ENCODE measurements around the gene CCDC177. TPM values are rescaled to one million over a fixed set of nuclear protein-coding genes. Genes with fewer than 3 reads are reported as not detected.

CCDC177 gene
- total RNA-seq, 2 experiments from 2014 or later, result not detected

DNA sequence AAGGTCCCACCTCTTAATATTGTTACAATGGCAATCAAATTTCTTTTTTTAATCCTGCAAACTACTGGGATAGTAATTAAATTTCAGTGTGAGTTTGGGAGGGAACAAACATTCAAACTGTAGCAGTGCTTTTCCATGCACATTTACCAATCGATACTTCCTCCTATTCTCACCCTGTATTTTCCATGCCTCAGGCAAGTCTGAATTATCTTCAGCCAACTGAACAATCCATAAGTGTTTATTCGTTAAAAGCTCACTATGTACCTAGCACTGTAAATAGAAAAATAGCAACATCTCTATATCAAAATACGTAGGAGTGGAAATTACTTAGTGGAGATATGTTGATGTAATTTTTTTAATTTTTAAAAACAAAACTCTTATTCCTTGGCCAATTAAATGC is 43.5 kb downstream of the CCDC177 start:
- H3K9me3 Mint-ChIP-seq, result no peaks in the 10 kb centered on the region
- no peaks in the 10 kb centered on the region for H3K4me1 Mint-ChIP-seq (ENCODE audit: low read depth)
- peaks cover 12% of the 10 kb centered on the region for H3K27me3 Mint-ChIP-seq
- ChIA-PET CTCF (interaction anchor here (2.0 kb wide), 1 partner anchor 17 kb away, joined by 6 read pairs; no protein-coding TSS in a partner anchor), POLR2A (no interaction called here)
- ATAC-seq (no peak), DNase-seq (no peak)
- TF ChIP-seq, protein P1, sequence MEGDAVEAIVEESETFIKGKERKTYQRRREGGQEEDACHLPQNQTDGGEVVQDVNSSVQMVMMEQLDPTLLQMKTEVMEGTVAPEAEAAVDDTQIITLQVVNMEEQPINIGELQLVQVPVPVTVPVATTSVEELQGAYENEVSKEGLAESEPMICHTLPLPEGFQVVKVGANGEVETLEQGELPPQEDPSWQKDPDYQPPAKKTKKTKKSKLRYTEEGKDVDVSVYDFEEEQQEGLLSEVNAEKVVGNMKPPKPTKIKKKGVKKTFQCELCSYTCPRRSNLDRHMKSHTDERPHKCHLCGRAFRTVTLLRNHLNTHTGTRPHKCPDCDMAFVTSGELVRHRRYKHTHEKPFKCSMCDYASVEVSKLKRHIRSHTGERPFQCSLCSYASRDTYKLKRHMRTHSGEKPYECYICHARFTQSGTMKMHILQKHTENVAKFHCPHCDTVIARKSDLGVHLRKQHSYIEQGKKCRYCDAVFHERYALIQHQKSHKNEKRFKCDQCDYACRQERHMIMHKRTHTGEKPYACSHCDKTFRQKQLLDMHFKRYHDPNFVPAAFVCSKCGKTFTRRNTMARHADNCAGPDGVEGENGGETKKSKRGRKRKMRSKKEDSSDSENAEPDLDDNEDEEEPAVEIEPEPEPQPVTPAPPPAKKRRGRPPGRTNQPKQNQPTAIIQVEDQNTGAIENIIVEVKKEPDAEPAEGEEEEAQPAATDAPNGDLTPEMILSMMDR (IDR thresholded peaks at IDR 0.05), result no peak
- no peak overlapping the region for H3K4me3 Mint-ChIP-seq
- intact Hi-C loops (cut with micrococcal nuclease), result no loop called here
- no peaks in the 10 kb centered on the region for H3K36me3 Mint-ChIP-seq (ENCODE audit: low read depth)
- no peak overlapping the region for H3K27ac Mint-ChIP-seq

DNA sequence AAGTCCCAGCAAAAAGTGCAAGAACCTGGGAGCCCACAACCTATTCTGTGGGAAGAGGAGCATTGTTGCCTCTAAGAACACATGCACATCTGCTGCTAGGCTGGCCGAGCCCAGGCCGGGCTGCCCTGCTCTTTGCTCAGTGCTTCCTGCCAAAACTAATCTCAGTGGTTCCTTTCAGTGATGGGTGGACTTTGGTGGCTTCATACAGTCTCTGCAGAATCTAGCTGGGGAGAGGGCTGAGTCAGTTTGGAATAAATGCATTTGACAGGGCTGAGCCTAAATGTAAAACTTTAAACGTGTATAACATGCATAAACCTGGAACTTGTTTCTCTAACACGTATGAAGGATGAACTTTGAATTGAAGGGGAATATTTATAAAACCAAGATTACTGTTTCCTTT is 44.6 kb downstream of the CCDC177 start:
- H3K27ac Mint-ChIP-seq, result no peak overlapping the region
- ChIA-PET CTCF (interaction anchor here (1.0 kb wide), 1 partner anchor 18 kb away, joined by 6 read pairs; no protein-coding TSS in a partner anchor), POLR2A (no interaction called here)

DNA sequence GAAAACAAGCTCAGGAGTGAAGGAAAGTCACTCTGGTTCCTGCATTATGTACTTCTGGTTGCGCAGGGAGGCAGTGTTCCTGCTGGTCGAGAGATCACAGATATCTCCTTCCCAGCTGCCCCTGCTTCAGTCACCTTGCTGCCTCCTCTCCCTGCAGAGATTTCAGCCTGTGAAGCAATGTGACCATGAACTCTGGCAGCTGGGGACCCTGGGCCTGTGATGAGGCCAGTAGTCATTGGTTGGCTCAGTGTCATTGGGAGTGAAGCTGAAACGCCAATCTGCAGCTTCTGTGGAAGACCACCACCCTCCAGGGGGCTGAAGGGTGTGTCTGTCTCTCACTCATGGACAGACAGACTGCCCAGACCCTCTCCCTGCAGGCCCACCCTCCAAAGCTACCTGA is 45.1 kb downstream of the CCDC177 start:
- H3K4me3 Mint-ChIP-seq, result no peak overlapping the region
- TF ChIP-seq, protein P1 (IDR thresholded peaks at IDR 0.05), result no peak
- peaks cover 6% of the 10 kb centered on the region for H3K27me3 Mint-ChIP-seq
- no peaks in the 10 kb centered on the region for H3K36me3 Mint-ChIP-seq (ENCODE audit: low read depth)
- no peaks in the 10 kb centered on the region for H3K9me3 Mint-ChIP-seq
- no peak overlapping the region for H3K27ac Mint-ChIP-seq
- ChIA-PET POLR2A (interaction anchor here (0.6 kb wide), 1 partner anchor 34 kb away, joined by 4 read pairs; no protein-coding TSS in a partner anchor), CTCF (interaction anchor here (1.0 to 1.2 kb wide), 3 partner anchors 10 to 46 kb away, joined by 3 to 6 read pairs (median 4); no protein-coding TSS in a partner anchor)
- H3K4me1 Mint-ChIP-seq (ENCODE audit: low read depth), result no peaks in the 10 kb centered on the region
- DNase-seq, result no peak
- no peak for ATAC-seq
- intact Hi-C loops (cut with micrococcal nuclease), result no loop called here

More for the DNA sequence above, 44.6 kb downstream of the CCDC177 start:
- Mint-ChIP-seq H3K4me1 (ENCODE audit: low read depth) (no peaks in the 10 kb centered on the region), H3K9me3 (no peaks in the 10 kb centered on the region), H3K4me3 (no peak overlapping the region), H3K27me3 (peaks cover 9% of the 10 kb centered on the region), H3K36me3 (ENCODE audit: low read depth) (no peaks in the 10 kb centered on the region)
- DNase-seq (no peak), ATAC-seq (no peak)
- TF ChIP-seq, protein P1 (IDR thresholded peaks at IDR 0.05), result no peak
- intact Hi-C loops (cut with micrococcal nuclease), result no loop called here

DNA sequence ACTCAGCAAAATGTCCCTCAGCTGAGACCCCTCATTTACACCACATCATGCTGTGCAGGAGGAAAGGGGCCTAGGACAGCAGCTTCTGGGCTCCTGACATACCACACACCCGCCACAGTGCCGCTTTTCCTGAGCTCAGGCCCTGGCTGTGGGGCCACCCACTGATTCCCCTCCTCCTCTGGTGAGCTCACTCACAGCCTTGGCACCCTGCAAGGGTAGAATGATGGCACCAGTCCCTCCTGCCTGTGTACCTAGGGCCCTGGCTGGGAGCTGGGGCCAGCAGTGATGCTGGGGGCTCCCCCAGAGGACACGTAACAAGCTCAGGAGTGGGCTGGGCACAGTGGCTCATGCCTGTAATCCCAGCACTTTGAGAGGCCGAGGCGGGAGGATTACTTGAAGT is 45.7 kb downstream of the CCDC177 start:
- ChIA-PET POLR2A (interaction anchor here (0.6 kb wide), 1 partner anchor 35 kb away, joined by 4 read pairs; no protein-coding TSS in a partner anchor), CTCF (interaction anchor here (1.0 to 1.2 kb wide), 3 partner anchors 10 to 46 kb away, joined by 3 to 6 read pairs (median 4); no protein-coding TSS in a partner anchor)
- no peaks in the 10 kb centered on the region for H3K9me3 Mint-ChIP-seq
- H3K27ac Mint-ChIP-seq, result no peak overlapping the region
- H3K27me3 Mint-ChIP-seq, result peaks cover 6% of the 10 kb centered on the region
- H3K4me1 Mint-ChIP-seq (ENCODE audit: low read depth), result no peaks in the 10 kb centered on the region
- ATAC-seq, result no peak
- intact Hi-C loops (cut with micrococcal nuclease), result no loop called here
- no peak overlapping the region for H3K4me3 Mint-ChIP-seq
- no peaks in the 10 kb centered on the region for H3K36me3 Mint-ChIP-seq (ENCODE audit: low read depth)
- DNase-seq, result no peak
- TF ChIP-seq, protein P1 (IDR thresholded peaks at IDR 0.05), result no peak

DNA sequence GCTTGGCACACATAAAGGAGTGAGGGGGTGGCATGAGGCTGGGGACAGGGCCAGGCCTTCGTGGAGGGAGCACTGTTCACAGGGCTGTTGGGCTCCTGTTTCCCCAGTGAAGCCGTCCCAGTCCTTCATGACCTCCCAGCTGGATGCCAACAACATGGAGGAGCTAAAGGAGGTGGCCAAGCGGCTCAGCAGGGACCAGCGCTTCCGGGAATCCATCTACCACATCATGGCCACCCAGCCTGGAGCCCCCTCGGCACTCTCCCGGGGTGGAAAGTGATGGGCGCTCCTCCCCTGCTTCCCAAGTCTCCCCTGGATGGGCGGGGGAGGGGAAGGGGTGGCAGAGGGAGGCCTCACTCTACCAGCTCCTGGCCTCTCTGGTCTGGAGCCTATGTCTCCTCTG is 46.5 kb downstream of the CCDC177 start:
- intact Hi-C loops (cut with micrococcal nuclease), result no loop called here
- CTCF ChIA-PET, result interaction anchor here (0.9 to 1.1 kb wide), 2 partner anchors 9 to 17 kb away, joined by 3 to 4 read pairs; no protein-coding TSS in a partner anchor
- Mint-ChIP-seq H3K4me1 (ENCODE audit: low read depth) (no peaks in the 10 kb centered on the region), H3K9me3 (no peaks in the 10 kb centered on the region), H3K27me3 (peaks cover 4% of the 10 kb centered on the region), H3K4me3 (no peak overlapping the region), H3K27ac (no peak overlapping the region), H3K36me3 (ENCODE audit: low read depth) (no peaks in the 10 kb centered on the region)
- POLR2A ChIA-PET, result interaction anchor here (0.5 kb wide), 1 partner anchor 17 kb away, joined by 3 read pairs; no protein-coding TSS in a partner anchor
- TF ChIP-seq, protein P1 (IDR thresholded peaks at IDR 0.05), result no peak
- ATAC-seq, result no peak
- no peak for DNase-seq
